ENCODE results near the gene CFDP1. TPM values are rescaled to one million over a fixed set of nuclear protein-coding genes. Genes with fewer than 3 reads are reported as not detected.

Gene CFDP1
- total RNA-seq, 2 donors from 2014 or later, result 88.7 to 117 TPM

- no peaks in the 10 kb centered on the region for H3K9me3 Mint-ChIP-seq
- Histone ChIP-seq H3K36me3 (ENCODE audit: control insufficient read depth, insufficient read depth, low read length) (peaks cover 4% of the 10 kb centered on the region), H3K27me3 (ENCODE audit: control insufficient read depth, insufficient read depth, low read length, poor library complexity, severe bottlenecking) (no peaks in the 10 kb centered on the region), H3K9ac (ENCODE audit: extremely low read depth, low read length, poor library complexity, severe bottlenecking) (no peak overlapping the region), H3K9me3 (ENCODE audit: control insufficient read depth, low read length) (no peaks in the 10 kb centered on the region), H3K4me3 (ENCODE audit: low read length) (no peak overlapping the region), H3K4me1 (ENCODE audit: control insufficient read depth, insufficient read depth, low read length) (no peaks in the 10 kb centered on the region), H3K27ac (ENCODE audit: low read depth, low read length) (no peak overlapping the region)
- H3K27me3 Mint-ChIP-seq (ENCODE audit: insufficient read depth), result no peaks in the 10 kb centered on the region
- WGBS, 2 experiments (ENCODE audit: insufficient coverage in 1 of 2, insufficient read length in 1 of 2), result 83 to 99% methylated on average over 1 to 3 of the region's 4 CpGs
- H3K4me1 Mint-ChIP-seq, result peaks cover 7% of the 10 kb centered on the region
- TF ChIP-seq CTCF (conservative IDR thresholded peaks at IDR 0.05), result no peak
- H3K4me3 Mint-ChIP-seq, result no peak overlapping the region
- H3K36me3 Mint-ChIP-seq (ENCODE audit: low read depth), result peaks cover 19% of the 10 kb centered on the region
- no peak for DNase-seq
- no peak overlapping the region for H3K27ac Mint-ChIP-seq
Measured at GRCh38 chr16:75317532-75317931, 115.8 kb downstream of the CFDP1 start.

- no peak for DNase-seq
- no peaks in the 10 kb centered on the region for H3K4me1 ChIP-seq (ENCODE audit: control insufficient read depth, insufficient read depth, low read length)
- no peak overlapping the region for H3K27ac ChIP-seq (ENCODE audit: low read depth, low read length)
- Mint-ChIP-seq H3K9me3 (no peaks in the 10 kb centered on the region), H3K4me3 (no peak overlapping the region), H3K27ac (no peak overlapping the region), H3K4me1 (peaks cover 7% of the 10 kb centered on the region), H3K36me3 (ENCODE audit: low read depth) (peaks cover 19% of the 10 kb centered on the region), H3K27me3 (ENCODE audit: insufficient read depth) (no peaks in the 10 kb centered on the region)
- H3K9ac ChIP-seq (ENCODE audit: extremely low read depth, low read length, poor library complexity, severe bottlenecking), result no peak overlapping the region
- no peak overlapping the region for H3K4me3 ChIP-seq (ENCODE audit: low read length)
- no peaks in the 10 kb centered on the region for H3K9me3 ChIP-seq (ENCODE audit: control insufficient read depth, low read length)
- peaks cover 4% of the 10 kb centered on the region for H3K36me3 ChIP-seq (ENCODE audit: control insufficient read depth, insufficient read depth, low read length)
- no peak for TF ChIP-seq CTCF (conservative IDR thresholded peaks at IDR 0.05)
- 96 to 98% methylated on average over 5 to 7 of the region's 7 CpGs for WGBS, 2 experiments (ENCODE audit: insufficient coverage in 1 of 2, insufficient read length in 1 of 2)
- no peaks in the 10 kb centered on the region for H3K27me3 ChIP-seq (ENCODE audit: control insufficient read depth, insufficient read depth, low read length, poor library complexity, severe bottlenecking)
Measured at GRCh38 chr16:75317101-75317522, 116.2 kb downstream of the CFDP1 start.

GRCh38 chr16:75315539-75316306 lies 117.6 kb downstream of the CFDP1 start:
- Histone ChIP-seq H3K27me3 (ENCODE audit: control insufficient read depth, insufficient read depth, low read length, poor library complexity, severe bottlenecking) (no peaks in the 10 kb centered on the region), H3K36me3 (ENCODE audit: control insufficient read depth, insufficient read depth, low read length) (peaks cover 4% of the 10 kb centered on the region), H3K9me3 (ENCODE audit: control insufficient read depth, low read length) (no peaks in the 10 kb centered on the region), H3K27ac (ENCODE audit: low read depth, low read length) (no peak overlapping the region), H3K9ac (ENCODE audit: extremely low read depth, low read length, poor library complexity, severe bottlenecking) (no peak overlapping the region), H3K4me1 (ENCODE audit: control insufficient read depth, insufficient read depth, low read length) (no peaks in the 10 kb centered on the region), H3K4me3 (ENCODE audit: low read length) (no peak overlapping the region)
- H3K9me3 Mint-ChIP-seq, result no peaks in the 10 kb centered on the region
- H3K27me3 Mint-ChIP-seq (ENCODE audit: insufficient read depth), result no peaks in the 10 kb centered on the region
- DNase-seq, result no peak
- no peak overlapping the region for H3K4me3 Mint-ChIP-seq
- WGBS, 2 experiments (ENCODE audit: insufficient coverage in 1 of 2, insufficient read length in 1 of 2), result 98 to 100% methylated on average over 3 to 5 of the region's 6 CpGs
- no peak for TF ChIP-seq CTCF (conservative IDR thresholded peaks at IDR 0.05)
- H3K4me1 Mint-ChIP-seq, result peaks cover 4% of the 10 kb centered on the region
- H3K27ac Mint-ChIP-seq, result no peak overlapping the region
- H3K36me3 Mint-ChIP-seq (ENCODE audit: low read depth), result peaks cover 24% of the 10 kb centered on the region

All from endodermal cell (in vitro differentiated cells).